Measurements from ENCODE around the gene OPN3.

GRCh38 chr1:241630476-241630875 lies 9.7 kb downstream of the OPN3 start:
- TF ChIP-seq EZH2 (IDR thresholded peaks at IDR 0.05): no peak
- TF ChIP-seq POLR2AphosphoS5 (IDR thresholded peaks at IDR 0.05; ENCODE audit: borderline replicate concordance, low read depth, low read length): no peak
- TF ChIP-seq FOXP2 (optimal IDR thresholded peaks at IDR 0.05; ENCODE audit: control extremely low read depth, extremely low read length, insufficient read depth): no peak
